H1 (cell line): Measurements from ENCODE around the gene TCEA2.

Experiments used
- BCL11A ChIP-seq, 2 experiments: IDR thresholded peaks; one replicate each; pipeline ENCODE4 v1.6.1; 2011; ENCODE audit warnings: low read depth in 2 of 2, low read length in 2 of 2, mild to moderate bottlenecking in 2 of 2
- JUND ChIP-seq: IDR thresholded peaks from 2 replicates; pipeline ENCODE4 v1.6.1; 2011; ENCODE audit warnings: mild to moderate bottlenecking, improper control_type of control experiment, low read length
- MAX ChIP-seq: IDR thresholded peaks from 2 replicates; pipeline ENCODE4 v1.6.1; 2012; ENCODE audit warnings: inconsistent platforms
- POLR2A ChIP-seq, 2 experiments: IDR thresholded peaks; 1 replicate in 1 of 2; 2 replicates in 1 of 2; pipeline ENCODE4 v1.6.1; 2011; ENCODE audit warnings: low read depth in 2 of 2, low read length in 2 of 2, mild to moderate bottlenecking in 2 of 2; ENCODE audit errors: control extremely low read depth in 1 of 2
- RAD21 ChIP-seq, 2 experiments: IDR thresholded peaks in 1 of 2; conservative IDR thresholded peaks in 1 of 2; 2 replicates each; pipeline ENCODE4 v1.6.1; 2011; ENCODE audit warnings: low read depth in 2 of 2, low read length in 2 of 2, improper control_type of control experiment in 1 of 2, inconsistent platforms in 1 of 2, mild to moderate bottlenecking in 1 of 2, moderate library complexity in 1 of 2
- TF ChIP-seq, protein P1 (sequence below), 3 experiments: IDR thresholded peaks; 1 replicate in 2 of 3; 2 replicates in 1 of 3; pipeline versions ENCODE4 v1.5.1 to v1.6.1; 2011; ENCODE audit warnings: low read length in 3 of 3, mild to moderate bottlenecking in 3 of 3, inconsistent platforms in 2 of 3, low read depth in 1 of 3, moderate library complexity in 1 of 3; ENCODE audit not compliant: insufficient read depth in 1 of 3; ENCODE audit errors: control extremely low read depth in 1 of 3

DNA sequence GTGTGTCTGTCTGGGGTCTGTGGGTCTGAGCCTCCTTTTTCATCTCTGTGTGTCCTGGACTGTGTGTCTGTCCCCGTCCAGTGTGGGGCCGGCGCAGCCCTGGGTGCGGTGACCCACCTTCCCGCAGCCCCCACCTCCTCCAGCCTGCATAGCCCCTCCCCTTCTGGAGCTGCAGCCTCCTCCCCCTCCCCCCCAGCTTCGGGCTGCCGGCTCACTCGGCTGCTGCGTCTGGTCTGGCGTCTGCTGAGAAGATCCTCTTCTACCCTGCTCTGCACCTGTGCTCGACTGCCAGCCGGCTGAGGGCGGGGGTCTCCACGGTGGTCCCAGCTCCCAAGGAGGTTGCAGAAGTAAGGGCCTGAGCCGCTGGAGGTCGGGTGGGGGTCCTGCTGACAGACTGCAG is 28.8 kb downstream of the TCEA2 start:
- no peak for TF ChIP-seq MAX
- no peak for TF ChIP-seq POLR2A (IDR thresholded peaks at IDR 0.05; ENCODE audit: control extremely low read depth in 1 of 2, low read depth in 2 of 2, low read length in 2 of 2)
- TF ChIP-seq RAD21 (IDR thresholded peaks at IDR 0.05 in 1 of 2, conservative IDR thresholded peaks at IDR 0.05 in 1 of 2; ENCODE audit: low read depth in 2 of 2, low read length in 2 of 2) = no peak
- TF ChIP-seq, protein P1, sequence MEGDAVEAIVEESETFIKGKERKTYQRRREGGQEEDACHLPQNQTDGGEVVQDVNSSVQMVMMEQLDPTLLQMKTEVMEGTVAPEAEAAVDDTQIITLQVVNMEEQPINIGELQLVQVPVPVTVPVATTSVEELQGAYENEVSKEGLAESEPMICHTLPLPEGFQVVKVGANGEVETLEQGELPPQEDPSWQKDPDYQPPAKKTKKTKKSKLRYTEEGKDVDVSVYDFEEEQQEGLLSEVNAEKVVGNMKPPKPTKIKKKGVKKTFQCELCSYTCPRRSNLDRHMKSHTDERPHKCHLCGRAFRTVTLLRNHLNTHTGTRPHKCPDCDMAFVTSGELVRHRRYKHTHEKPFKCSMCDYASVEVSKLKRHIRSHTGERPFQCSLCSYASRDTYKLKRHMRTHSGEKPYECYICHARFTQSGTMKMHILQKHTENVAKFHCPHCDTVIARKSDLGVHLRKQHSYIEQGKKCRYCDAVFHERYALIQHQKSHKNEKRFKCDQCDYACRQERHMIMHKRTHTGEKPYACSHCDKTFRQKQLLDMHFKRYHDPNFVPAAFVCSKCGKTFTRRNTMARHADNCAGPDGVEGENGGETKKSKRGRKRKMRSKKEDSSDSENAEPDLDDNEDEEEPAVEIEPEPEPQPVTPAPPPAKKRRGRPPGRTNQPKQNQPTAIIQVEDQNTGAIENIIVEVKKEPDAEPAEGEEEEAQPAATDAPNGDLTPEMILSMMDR (IDR thresholded peaks at IDR 0.05; ENCODE audit: control extremely low read depth in 1 of 3, insufficient read depth in 1 of 3, low read depth in 1 of 3, low read length in 3 of 3) = no peak
- TF ChIP-seq BCL11A (IDR thresholded peaks at IDR 0.05; ENCODE audit: low read depth in 2 of 2, low read length in 2 of 2) = no peak
- no peak for TF ChIP-seq JUND
